GM13977 (cell line): ENCODE measurements around the gene PSMD5.

Experiments used
- DNase-seq: peaks from one replicate; pipeline ENCODE4 v3.0.0; 2012; ENCODE audit warnings: low spot score
- in situ Hi-C: fragments of 300-500 bp; cut with MboI; formaldehyde crosslinking; loops from one replicate; pipeline ENCODE4 v1.12.0; 2022; ENCODE audit warnings: low sequenced_read_pairs, low pct_unique_long_range_greater_than_20kb, mixed read lengths, inconsistent platforms; ENCODE audit not compliant: unreplicated experiment
- TF ChIP-seq, protein P1 (sequence below): IDR thresholded peaks from 2 replicates; pipeline ENCODE4 v1.5.1; 2012; ENCODE audit warnings: mild to moderate bottlenecking, control low read depth; ENCODE audit not compliant: insufficient read depth; ENCODE audit errors: extremely low read depth, missing control alignments

PSMD5 gene

GRCh38 chr9:120792898-120793765 lies 49.6 kb downstream of the PSMD5 start, which contains the start of gene FBXW2:
FBXW2 (minus strand) TSS chr9:120793416; CDS start chr9:120788258, 5,158 bp downstream.
- peak; percentile 93 for DNase-seq
- in situ Hi-C loops: no loop called here
- TF ChIP-seq, protein P1, sequence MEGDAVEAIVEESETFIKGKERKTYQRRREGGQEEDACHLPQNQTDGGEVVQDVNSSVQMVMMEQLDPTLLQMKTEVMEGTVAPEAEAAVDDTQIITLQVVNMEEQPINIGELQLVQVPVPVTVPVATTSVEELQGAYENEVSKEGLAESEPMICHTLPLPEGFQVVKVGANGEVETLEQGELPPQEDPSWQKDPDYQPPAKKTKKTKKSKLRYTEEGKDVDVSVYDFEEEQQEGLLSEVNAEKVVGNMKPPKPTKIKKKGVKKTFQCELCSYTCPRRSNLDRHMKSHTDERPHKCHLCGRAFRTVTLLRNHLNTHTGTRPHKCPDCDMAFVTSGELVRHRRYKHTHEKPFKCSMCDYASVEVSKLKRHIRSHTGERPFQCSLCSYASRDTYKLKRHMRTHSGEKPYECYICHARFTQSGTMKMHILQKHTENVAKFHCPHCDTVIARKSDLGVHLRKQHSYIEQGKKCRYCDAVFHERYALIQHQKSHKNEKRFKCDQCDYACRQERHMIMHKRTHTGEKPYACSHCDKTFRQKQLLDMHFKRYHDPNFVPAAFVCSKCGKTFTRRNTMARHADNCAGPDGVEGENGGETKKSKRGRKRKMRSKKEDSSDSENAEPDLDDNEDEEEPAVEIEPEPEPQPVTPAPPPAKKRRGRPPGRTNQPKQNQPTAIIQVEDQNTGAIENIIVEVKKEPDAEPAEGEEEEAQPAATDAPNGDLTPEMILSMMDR: no peak

GRCh38 chr9:120791161-120791560 lies 51.6 kb downstream of the PSMD5 start:
- DNase-seq: no peak
- TF ChIP-seq, protein P1: no peak
- in situ Hi-C loops: no loop called here

- TF ChIP-seq, protein P1: no peak
- in situ Hi-C loops: no loop called here
- DNase-seq: no peak
These were observed 54.8 kb downstream of the PSMD5 start for GRCh38 chr9:120787933-120788332.

GRCh38 chr9:120783602-120784047 lies 59.1 kb downstream of the PSMD5 start:
- TF ChIP-seq, protein P1: no peak
- in situ Hi-C loops: no loop called here
- DNase-seq: no peak

- in situ Hi-C loops: no loop called here
- TF ChIP-seq, protein P1: no peak
- DNase-seq: no peak
These were observed 61.5 kb downstream of the PSMD5 start for GRCh38 chr9:120781236-120781635.

DNA sequence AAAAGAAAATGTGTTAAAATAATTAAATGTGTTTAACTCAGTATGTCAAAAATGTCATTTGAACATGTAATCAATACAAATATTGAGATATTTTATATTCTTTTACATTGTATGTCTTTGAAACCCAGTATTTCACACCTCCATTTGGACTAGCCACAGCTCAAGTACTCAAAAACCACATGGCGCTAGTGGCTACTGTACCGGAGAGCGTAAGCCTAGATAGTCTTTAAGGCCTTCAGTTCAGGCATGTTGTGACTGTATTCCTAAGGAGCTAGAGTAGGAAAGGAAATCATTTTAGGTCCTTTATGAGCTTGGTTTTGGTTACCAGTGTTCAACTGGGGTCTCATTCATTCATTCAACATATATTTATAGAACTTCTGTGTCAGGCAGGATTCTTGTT lies 62.4 kb downstream of the PSMD5 start:
- TF ChIP-seq, protein P1: no peak
- in situ Hi-C loops: no loop called here
- no peak for DNase-seq
